Peyer's patch (tissue), 4 donors: ENCODE data around the gene FCRL6. TPM values are rescaled to one million over a fixed set of nuclear protein-coding genes. Genes with fewer than 3 reads are reported as not detected.

Experiments used
- DNase-seq, 3 donors: peaks; one replicate each; pipeline ENCODE4 v3.0.0-alpha.2; 2017 to 2019
- H3K27ac ChIP-seq, 4 donors: fragments of 200-600 bp; sonication (generic); one replicate each; pipeline ENCODE4 v1.5.1; 2016 to 2019
- H3K27me3 ChIP-seq, 2 donors: fragments of 200-600 bp; sonication (generic); one replicate each; pipeline ENCODE4 v1.5.1; 2019
- H3K36me3 ChIP-seq, 3 donors: fragments of 200-600 bp; sonication (generic); one replicate each; pipeline ENCODE4 v1.5.1; 2016 to 2019
- H3K4me1 ChIP-seq, 4 donors: fragments of 200-600 bp; sonication (generic); one replicate each; pipeline ENCODE4 v1.5.1; 2016 to 2019
- H3K4me3 ChIP-seq, 4 donors: fragments of 200-600 bp; sonication (generic); 1 replicate in 3 of 4; 2 replicates in 1 of 4; pipeline ENCODE4 v1.5.1; 2016 to 2019; ENCODE audit warnings: mild to moderate bottlenecking in 1 of 4
- H3K9me3 ChIP-seq, 4 donors: fragments of 200-600 bp; sonication (generic); one replicate each; pipeline ENCODE4 v1.5.1; 2016 to 2019; ENCODE audit warnings: mild to moderate bottlenecking in 1 of 4
- POLR2A ChIP-seq, 2 donors: fragments of 450-650 bp; IDR thresholded peaks; one replicate each; pipeline ENCODE4 v1.5.1; 2017; ENCODE audit warnings: antibody characterized with exemption in 2 of 2, mild to moderate bottlenecking in 2 of 2, moderate library complexity in 2 of 2
- total RNA-seq, 4 donors: library from RNA; depleted of rRNA; stranded (reverse); fragments of >200 nt; gene quantifications; one replicate each; pipeline ENCODE4 v1.1.0, GENCODE V29; 2016
- TF ChIP-seq, protein P1 (sequence below), 6 experiments: fragments of 450-650 bp in 4 of 6; fragments of 200-600 bp in 2 of 6; sonication (generic) in 1 of 6; IDR thresholded peaks; one replicate each; pipeline ENCODE4 v1.5.1; 2017 to 2019; ENCODE audit warnings: antibody characterized with exemption in 6 of 6, mild to moderate bottlenecking in 3 of 6, moderate library complexity in 1 of 6

Gene FCRL6
- total RNA-seq, 4 donors from 2014 or later, result 2.4 to 13.2 TPM; not detected in 2

DNA sequence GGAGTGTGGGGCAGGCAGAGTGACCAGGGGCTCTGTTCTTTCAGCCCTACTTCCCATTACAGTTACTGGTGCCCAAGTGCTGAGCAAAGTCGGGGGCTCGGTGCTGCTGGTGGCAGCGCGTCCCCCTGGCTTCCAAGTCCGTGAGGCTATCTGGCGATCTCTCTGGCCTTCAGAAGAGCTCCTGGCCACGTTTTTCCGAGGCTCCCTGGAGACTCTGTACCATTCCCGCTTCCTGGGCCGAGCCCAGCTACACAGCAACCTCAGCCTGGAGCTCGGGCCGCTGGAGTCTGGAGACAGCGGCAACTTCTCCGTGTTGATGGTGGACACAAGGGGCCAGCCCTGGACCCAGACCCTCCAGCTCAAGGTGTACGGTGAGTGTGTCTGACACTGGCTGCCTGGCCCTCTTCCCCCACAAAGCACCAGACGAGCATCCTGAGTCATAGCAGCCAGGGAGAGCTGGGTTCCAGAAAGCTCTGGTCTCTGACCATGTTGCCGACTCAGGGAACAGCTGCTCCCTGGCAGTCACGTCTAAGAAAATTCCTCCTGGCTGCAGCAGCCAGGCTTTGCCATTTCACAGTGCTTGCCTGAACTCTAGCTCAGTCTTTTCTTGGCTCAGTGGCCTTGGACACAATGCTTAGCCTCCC lies 27.8 kb downstream of the FCRL6 start:
- H3K9me3 ChIP-seq, result no peaks in the 10 kb centered on the region
- H3K4me1 ChIP-seq, result peaks cover 0 to 5% (median 0%) of the 10 kb centered on the region in 4 donors
- no peaks in the 10 kb centered on the region for H3K27me3 ChIP-seq
- TF ChIP-seq, protein P1, sequence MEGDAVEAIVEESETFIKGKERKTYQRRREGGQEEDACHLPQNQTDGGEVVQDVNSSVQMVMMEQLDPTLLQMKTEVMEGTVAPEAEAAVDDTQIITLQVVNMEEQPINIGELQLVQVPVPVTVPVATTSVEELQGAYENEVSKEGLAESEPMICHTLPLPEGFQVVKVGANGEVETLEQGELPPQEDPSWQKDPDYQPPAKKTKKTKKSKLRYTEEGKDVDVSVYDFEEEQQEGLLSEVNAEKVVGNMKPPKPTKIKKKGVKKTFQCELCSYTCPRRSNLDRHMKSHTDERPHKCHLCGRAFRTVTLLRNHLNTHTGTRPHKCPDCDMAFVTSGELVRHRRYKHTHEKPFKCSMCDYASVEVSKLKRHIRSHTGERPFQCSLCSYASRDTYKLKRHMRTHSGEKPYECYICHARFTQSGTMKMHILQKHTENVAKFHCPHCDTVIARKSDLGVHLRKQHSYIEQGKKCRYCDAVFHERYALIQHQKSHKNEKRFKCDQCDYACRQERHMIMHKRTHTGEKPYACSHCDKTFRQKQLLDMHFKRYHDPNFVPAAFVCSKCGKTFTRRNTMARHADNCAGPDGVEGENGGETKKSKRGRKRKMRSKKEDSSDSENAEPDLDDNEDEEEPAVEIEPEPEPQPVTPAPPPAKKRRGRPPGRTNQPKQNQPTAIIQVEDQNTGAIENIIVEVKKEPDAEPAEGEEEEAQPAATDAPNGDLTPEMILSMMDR (IDR thresholded peaks at IDR 0.05), result no peak
- TF ChIP-seq POLR2A (IDR thresholded peaks at IDR 0.05), result no peak
- no peak overlapping the region for H3K27ac ChIP-seq
- DNase-seq, result no peak
- H3K36me3 ChIP-seq, result no peaks in the 10 kb centered on the region
- no peak overlapping the region for H3K4me3 ChIP-seq

DNA sequence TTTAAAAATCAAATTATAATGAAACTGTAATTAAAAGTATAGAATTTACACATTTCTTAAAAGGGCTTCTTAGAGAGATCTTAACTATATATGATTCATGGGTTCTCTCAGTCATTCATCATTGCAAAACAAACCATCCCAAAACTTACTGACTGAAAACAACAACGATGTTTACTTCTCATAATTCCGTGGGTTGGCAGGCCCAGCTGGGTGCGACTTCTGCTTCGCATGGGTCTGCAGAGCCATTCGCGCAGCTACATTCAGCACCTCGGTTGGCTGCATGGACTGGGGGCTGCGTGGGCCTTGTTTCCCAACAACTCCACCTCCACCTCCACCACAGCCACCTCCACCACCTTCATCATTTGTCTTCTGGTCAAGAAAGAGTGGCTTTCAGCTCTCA lies 28.6 kb downstream of the FCRL6 start:
- no peaks in the 10 kb centered on the region for H3K27me3 ChIP-seq
- no peak for DNase-seq
- peaks cover 0 to 5% (median 0%) of the 10 kb centered on the region in 4 donors for H3K4me1 ChIP-seq
- H3K9me3 ChIP-seq, result no peaks in the 10 kb centered on the region
- no peaks in the 10 kb centered on the region for H3K36me3 ChIP-seq
- no peak overlapping the region for H3K4me3 ChIP-seq
- no peak for TF ChIP-seq POLR2A (IDR thresholded peaks at IDR 0.05)
- no peak overlapping the region for H3K27ac ChIP-seq

DNA sequence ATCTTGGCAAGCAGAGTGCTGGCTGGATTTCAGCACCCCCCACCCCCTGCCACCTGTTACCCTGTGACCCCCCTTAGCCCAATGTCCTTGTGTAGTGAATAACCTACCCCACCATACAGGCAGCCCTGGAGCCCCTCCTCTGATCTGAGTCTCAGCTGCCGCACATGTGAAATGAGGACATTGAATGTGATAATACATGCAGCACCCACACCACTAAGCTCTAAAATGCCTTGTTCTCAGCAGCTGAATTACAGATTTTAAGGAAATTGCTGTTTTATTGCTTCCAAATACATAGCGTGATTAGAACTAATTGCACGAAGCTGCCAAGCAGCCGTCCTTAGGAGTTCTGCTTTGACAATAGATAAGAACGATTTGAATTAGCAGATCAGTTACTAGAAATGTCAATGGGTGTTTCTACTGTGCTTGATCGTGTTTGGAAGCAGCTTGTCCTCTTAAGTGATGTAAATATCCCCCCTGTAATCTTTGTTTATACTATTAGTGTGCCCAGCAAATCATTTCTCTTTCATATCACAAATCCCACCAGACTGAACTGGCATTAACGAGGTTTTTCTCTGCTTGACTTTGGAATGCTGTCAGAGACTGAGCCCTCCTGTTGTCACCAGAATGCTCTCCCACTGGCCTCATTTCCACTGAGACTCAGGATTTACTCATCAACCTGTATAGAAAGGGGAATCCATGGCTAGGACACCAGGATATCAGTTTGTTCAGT lies 29.4 kb downstream of the FCRL6 start:
- Histone ChIP-seq H3K4me3 (no peak overlapping the region), H3K9me3 (no peaks in the 10 kb centered on the region), H3K4me1 (no peaks in the 10 kb centered on the region), H3K36me3 (no peaks in the 10 kb centered on the region), H3K27me3 (no peaks in the 10 kb centered on the region), H3K27ac (no peak overlapping the region)
- TF ChIP-seq POLR2A (IDR thresholded peaks at IDR 0.05), result no peak
- DNase-seq, result no peak

DNA sequence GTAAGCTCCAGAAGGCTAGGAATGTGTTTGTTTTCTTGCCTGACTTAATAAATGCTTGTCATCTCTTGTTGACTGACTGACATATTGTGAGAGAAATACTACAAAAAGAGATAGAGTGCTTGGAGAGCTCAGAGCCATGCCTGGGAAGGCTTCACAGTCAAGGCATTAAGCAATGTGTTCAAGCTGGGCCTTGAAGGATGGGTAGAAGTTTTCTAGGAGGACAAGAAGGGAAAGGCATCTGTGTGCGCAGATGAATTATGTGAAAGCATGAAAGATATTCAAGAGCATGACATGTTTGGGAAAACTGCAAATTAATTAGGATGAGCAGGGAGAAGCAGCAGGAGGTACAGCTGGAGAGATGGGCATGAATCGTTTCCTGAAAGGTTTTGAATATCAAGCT lies 30.1 kb downstream of the FCRL6 start:
- DNase-seq, result no peak
- Histone ChIP-seq H3K36me3 (no peaks in the 10 kb centered on the region), H3K4me1 (no peaks in the 10 kb centered on the region), H3K27ac (no peak overlapping the region), H3K4me3 (no peak overlapping the region), H3K9me3 (no peaks in the 10 kb centered on the region), H3K27me3 (no peaks in the 10 kb centered on the region)
- TF ChIP-seq POLR2A (IDR thresholded peaks at IDR 0.05), result no peak
- TF ChIP-seq, protein P1 (IDR thresholded peaks at IDR 0.05), result no peak

DNA sequence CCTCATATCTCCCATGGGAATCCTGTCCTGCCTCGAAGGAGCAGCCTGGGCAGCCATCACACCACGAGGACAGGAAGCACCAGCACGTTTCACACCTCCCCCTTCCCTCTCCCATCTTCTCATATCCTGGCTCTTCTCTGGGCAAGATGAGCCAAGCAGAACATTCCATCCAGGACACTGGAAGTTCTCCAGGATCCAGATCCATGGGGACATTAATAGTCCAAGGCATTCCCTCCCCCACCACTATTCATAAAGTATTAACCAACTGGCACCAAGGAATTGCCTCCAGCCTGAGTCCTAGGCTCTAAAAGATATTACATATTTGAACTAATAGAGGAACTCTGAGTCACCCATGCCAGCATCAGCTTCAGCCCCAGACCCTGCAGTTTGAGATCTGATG lies 33.2 kb downstream of the FCRL6 start:
- TF ChIP-seq POLR2A (IDR thresholded peaks at IDR 0.05), result no peak
- TF ChIP-seq, protein P1 (IDR thresholded peaks at IDR 0.05), result no peak
- DNase-seq, result no peak
- Histone ChIP-seq H3K36me3 (no peaks in the 10 kb centered on the region), H3K4me1 (no peaks in the 10 kb centered on the region), H3K27me3 (no peaks in the 10 kb centered on the region), H3K27ac (no peak overlapping the region), H3K4me3 (no peak overlapping the region), H3K9me3 (no peaks in the 10 kb centered on the region)

DNA sequence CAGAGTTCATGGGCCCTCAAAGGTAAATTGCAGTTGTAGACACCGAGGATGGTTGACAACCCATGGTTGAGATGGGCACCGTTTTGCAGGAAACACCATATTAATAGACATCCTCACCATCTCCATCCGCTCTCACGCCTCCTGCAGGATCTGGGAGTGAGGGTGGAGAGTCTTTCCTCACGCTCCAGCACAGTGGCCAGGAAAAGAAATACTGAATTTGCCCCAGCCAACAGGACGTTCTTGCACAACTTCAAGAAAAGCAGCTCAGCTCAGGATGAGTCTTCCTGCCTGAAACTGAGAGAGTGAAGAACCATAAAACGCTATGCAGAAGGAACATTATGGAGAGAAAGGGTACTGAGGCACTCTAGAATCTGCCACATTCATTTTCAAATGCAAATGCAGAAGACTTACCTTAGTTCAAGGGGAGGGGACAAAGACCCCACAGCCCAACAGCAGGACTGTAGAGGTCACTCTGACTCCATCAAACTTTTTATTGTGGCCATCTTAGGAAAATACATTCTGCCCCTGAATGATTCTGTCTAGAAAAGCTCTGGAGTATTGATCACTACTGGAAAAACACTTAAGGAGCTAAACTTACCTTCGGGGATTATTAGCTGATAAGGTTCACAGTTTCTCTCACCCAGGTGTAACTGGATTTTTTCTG lies 33.8 kb downstream of the FCRL6 start:
- Histone ChIP-seq H3K9me3 (no peaks in the 10 kb centered on the region), H3K4me3 (no peak overlapping the region), H3K36me3 (no peaks in the 10 kb centered on the region), H3K4me1 (no peaks in the 10 kb centered on the region), H3K27ac (no peak overlapping the region), H3K27me3 (no peaks in the 10 kb centered on the region)
- no peak for DNase-seq
- TF ChIP-seq, protein P1 (IDR thresholded peaks at IDR 0.05), result peak in 3 of 6 experiments; percentile 31 to 37 (median 33)
- no peak for TF ChIP-seq POLR2A (IDR thresholded peaks at IDR 0.05)
